Activated naive CD8-positive, alpha-beta T cell (primary cell): ENCODE results near the gene DNAH17.

Source experiments
- H3K27ac Mint-ChIP-seq: one replicate; pipeline ENCODE4 v1.8.0; 2021; ENCODE audit warnings: mixed read lengths
- H3K27me3 Mint-ChIP-seq: one replicate; pipeline ENCODE4 v1.8.0; 2021; ENCODE audit warnings: mixed read lengths
- H3K36me3 Mint-ChIP-seq: one replicate; pipeline ENCODE4 v1.8.0; 2021; ENCODE audit warnings: mixed read lengths
- H3K4me1 Mint-ChIP-seq: one replicate; pipeline ENCODE4 v1.8.0; 2021; ENCODE audit warnings: low read depth, mixed read lengths
- H3K4me3 Mint-ChIP-seq: one replicate; pipeline ENCODE4 v1.8.0; 2021; ENCODE audit warnings: mild to moderate bottlenecking, mixed read lengths
- H3K9me3 Mint-ChIP-seq: one replicate; pipeline ENCODE4 v1.8.0; 2021; ENCODE audit warnings: low read depth, mixed read lengths

DNAH17 gene

DNA sequence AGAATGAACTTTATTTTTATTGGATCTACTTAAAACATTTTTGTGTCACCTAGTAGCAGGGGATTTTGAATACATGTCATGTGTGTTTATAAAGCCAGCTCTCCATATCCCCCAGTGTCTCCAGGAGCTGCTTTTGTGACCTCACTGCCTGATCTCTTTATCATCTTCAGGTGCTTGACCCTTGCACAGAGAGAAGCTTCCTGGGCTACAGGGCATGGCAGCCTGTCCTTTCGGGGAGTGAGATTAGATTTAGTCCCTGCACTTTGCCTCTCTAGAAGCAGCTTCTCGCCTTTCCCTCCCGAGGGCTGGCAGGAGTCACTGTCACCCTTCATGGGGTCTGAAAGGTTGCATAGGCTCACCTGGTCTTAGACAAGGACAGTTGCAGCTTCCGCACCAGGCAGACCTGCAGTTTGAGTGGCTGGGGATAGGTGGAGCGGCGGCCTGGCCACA lies 156.1 kb downstream of the DNAH17 start:
- H3K4me3 Mint-ChIP-seq, result no peak overlapping the region
- H3K9me3 Mint-ChIP-seq, result no peaks in the 10 kb centered on the region
- H3K4me1 Mint-ChIP-seq, result peaks cover 7% of the 10 kb centered on the region
- no peak overlapping the region for H3K27ac Mint-ChIP-seq
- H3K36me3 Mint-ChIP-seq, result peaks cover 3% of the 10 kb centered on the region
- H3K27me3 Mint-ChIP-seq, result no peaks in the 10 kb centered on the region

DNA sequence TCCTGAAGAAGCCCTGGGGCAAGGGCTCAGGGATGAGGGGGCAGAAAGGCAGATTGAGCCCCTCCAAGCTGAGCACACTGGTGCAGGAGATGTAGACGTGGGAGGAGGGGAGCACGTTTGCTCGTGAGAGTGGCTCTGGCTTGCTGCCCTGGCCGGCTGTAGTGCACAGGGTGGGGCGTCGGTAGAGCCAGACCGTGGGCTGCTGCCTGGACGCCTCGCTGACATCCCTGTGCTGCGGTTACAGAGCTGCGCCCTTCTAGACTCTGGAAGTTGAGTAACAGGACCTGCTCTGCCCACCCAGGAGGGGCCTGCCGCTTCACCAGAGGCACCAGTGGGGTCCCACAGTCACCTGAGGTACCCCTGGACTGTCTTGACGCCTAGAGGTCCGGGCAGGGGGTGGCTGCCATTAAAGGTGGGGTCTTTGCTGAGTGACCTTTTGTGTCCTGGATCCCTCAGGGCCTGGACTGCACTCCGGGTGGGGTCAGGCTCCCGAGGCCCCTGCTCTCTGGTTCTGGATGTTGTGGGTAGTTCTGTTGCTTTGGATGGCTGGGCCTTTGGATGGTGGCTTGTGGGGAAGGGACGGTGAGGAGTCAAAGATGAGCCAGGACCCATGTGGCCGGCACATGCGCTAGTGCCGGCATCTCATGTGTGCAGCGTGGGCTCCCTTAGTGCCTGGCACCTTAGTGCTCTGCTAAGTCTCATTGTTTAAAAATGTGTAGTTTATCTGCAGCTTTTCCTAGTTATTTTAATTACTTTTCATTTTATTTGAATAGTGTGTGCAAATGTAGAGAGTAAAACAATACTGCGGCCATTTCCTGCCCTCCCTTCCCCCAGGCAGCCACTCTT lies 157.0 kb downstream of the DNAH17 start:
- Mint-ChIP-seq H3K36me3 (peaks cover 3% of the 10 kb centered on the region), H3K4me3 (no peak overlapping the region), H3K4me1 (peaks cover 15% of the 10 kb centered on the region), H3K27ac (no peak overlapping the region), H3K9me3 (no peaks in the 10 kb centered on the region), H3K27me3 (no peaks in the 10 kb centered on the region)

- no peaks in the 10 kb centered on the region for H3K9me3 Mint-ChIP-seq
- no peak overlapping the region for H3K4me3 Mint-ChIP-seq
- H3K27ac Mint-ChIP-seq, result peak overlapping the region; percentile 41
- H3K27me3 Mint-ChIP-seq, result no peaks in the 10 kb centered on the region
- peaks cover 33% of the 10 kb centered on the region for H3K4me1 Mint-ChIP-seq
- H3K36me3 Mint-ChIP-seq, result peaks cover 3% of the 10 kb centered on the region
Observed at GRCh38 chr17:78418326-78419026, 158.7 kb downstream of the DNAH17 start.

DNA sequence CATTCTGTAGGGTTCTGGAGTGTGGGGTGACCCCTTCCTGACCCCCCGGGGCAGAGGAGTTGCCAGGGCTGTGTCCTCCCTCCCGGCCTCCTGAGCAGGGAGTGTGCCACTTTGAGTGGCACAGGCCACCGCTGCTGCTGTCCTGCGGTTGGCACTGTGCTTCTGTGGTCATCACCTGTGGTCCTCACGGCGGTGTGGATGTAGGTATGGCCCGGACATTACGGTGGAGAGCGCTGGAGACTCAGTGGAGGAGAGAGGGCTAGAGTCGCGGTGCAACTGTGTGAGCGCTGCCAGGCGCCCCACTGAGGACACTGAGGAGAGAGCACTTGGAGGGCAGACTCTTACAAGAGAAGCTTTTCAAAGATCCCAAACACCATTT lies 159.7 kb downstream of the DNAH17 start:
- peaks cover 3% of the 10 kb centered on the region for H3K36me3 Mint-ChIP-seq
- no peak overlapping the region for H3K4me3 Mint-ChIP-seq

GRCh38 chr17:78416791-78417530 lies 160.2 kb downstream of the DNAH17 start:
- Mint-ChIP-seq H3K27ac (peak overlapping the region; percentile 41), H3K27me3 (no peaks in the 10 kb centered on the region), H3K9me3 (no peaks in the 10 kb centered on the region), H3K4me3 (no peak overlapping the region), H3K4me1 (peaks cover 44% of the 10 kb centered on the region), H3K36me3 (peaks cover 3% of the 10 kb centered on the region)

More for the DNA sequence above, 159.7 kb downstream of the DNAH17 start:
- Mint-ChIP-seq H3K9me3 (no peaks in the 10 kb centered on the region), H3K27me3 (no peaks in the 10 kb centered on the region), H3K4me1 (peaks cover 42% of the 10 kb centered on the region), H3K27ac (no peak overlapping the region)

DNA sequence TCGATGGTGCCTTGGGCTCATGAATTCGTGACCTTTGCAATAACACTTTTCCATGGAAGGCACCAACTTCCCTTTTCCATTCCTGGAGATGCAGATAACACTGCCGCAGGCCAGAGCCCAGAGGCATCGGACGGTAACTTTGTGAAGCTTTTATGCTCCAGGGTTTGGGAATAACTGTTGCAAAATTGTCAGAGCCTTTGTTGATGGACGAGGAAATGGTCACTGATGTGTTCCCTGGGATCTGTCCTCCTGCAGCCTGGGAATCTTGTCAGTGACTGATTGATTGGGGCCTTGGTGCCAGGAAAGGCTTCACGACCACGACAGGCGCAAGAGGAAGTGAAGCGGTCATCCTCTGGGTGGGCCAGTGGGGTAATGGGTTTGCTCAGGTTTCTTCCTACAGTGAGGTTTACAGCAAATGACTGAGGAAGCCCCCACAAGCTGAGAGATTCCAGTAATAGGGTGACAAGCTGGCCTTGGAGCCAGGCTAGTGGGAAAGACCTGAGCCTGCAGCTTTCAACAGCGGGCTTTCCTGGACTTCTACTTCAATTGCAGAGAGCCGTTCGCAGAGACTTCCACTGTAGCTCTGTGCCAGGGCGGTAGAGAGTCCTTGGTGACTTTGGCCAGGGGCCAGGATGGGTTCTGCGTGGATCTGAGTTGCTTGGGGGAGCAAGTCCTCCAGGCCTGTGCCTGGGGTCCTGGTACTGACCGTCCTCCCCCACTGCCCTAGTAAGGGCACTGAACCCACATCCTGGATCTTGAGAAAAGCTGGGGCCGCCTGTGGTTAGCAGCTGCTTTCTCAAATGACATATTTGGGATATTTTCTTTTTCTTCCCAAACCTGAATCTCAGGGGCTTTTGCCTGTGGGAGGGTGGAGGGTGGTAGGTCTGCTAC lies 161.1 kb downstream of the DNAH17 start:
- no peaks in the 10 kb centered on the region for H3K27me3 Mint-ChIP-seq
- peaks cover 43% of the 10 kb centered on the region for H3K4me1 Mint-ChIP-seq
- no peaks in the 10 kb centered on the region for H3K9me3 Mint-ChIP-seq
- no peak overlapping the region for H3K4me3 Mint-ChIP-seq
- H3K36me3 Mint-ChIP-seq, result peaks cover 3% of the 10 kb centered on the region
- peak overlapping the region; percentile 92 for H3K27ac Mint-ChIP-seq

- no peaks in the 10 kb centered on the region for H3K36me3 Mint-ChIP-seq
- peak overlapping the region; percentile 53 for H3K4me3 Mint-ChIP-seq
- H3K27me3 Mint-ChIP-seq, result no peaks in the 10 kb centered on the region
Observed at GRCh38 chr17:78414178-78415162, 162.7 kb downstream of the DNAH17 start.

DNA sequence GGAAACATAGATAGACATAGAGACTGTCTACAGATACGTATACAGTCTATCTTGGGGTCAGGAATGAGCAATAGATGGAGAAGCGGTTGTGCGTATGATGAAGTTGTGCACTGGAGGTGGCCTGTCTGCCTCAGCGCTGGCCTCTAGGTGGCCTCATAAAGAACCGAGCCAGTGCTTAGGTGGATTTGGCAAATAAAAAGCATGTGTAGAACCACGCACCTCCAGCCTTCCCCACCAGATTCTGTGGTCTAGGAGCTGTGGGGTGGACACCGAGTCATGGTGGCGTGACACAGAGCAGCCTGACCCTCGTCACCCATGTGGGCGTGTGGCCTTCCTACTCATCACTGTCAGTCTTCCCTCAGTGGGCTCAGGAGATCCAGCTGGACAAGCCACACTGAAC lies 164.8 kb downstream of the DNAH17 start:
- Mint-ChIP-seq H3K27me3 (no peaks in the 10 kb centered on the region), H3K27ac (peak overlapping the region; percentile 92), H3K36me3 (no peaks in the 10 kb centered on the region), H3K4me3 (peak overlapping the region; percentile 27), H3K4me1 (peaks cover 58% of the 10 kb centered on the region), H3K9me3 (no peaks in the 10 kb centered on the region)

More at GRCh38 chr17:78414178-78415162, 162.7 kb downstream of the DNAH17 start:
- H3K27ac Mint-ChIP-seq, result peak overlapping the region; percentile 92
- H3K9me3 Mint-ChIP-seq, result no peaks in the 10 kb centered on the region
- peaks cover 44% of the 10 kb centered on the region for H3K4me1 Mint-ChIP-seq

DNA sequence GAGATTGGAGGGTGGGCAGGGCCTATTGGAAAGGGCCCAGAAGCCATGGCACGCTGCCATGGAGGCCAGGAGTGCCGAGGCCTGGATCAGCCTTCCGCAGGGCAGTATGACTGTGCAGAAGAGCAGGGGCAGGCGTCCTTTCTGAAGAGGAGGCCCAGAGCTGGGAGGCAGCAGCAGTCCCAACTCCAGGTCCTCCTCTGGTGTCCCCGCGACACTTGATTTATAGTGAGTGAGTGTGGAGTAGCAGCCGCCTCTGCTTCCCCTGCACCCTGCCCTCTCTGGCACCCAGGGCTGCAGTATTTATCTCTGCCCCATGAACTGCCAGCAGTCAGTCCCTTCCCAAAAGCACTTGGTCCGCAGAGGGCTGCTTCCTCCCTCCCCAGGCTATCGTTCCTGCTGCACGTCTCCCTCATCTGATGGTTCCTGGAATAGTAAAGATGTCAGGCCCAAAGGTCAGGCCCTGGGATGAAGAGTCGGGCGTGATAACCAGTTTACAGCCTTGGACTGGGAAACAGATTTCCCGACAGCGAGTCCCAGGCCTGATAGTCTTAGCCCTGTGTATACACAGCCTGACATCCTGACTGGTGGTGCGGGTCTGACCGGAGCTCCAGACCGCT lies 165.8 kb downstream of the DNAH17 start:
- H3K4me1 Mint-ChIP-seq, result peaks cover 63% of the 10 kb centered on the region
- no peaks in the 10 kb centered on the region for H3K36me3 Mint-ChIP-seq
- H3K4me3 Mint-ChIP-seq, result no peak overlapping the region
- H3K9me3 Mint-ChIP-seq, result no peaks in the 10 kb centered on the region
- peak overlapping the region; percentile 28 for H3K27ac Mint-ChIP-seq
- H3K27me3 Mint-ChIP-seq, result no peaks in the 10 kb centered on the region

DNA sequence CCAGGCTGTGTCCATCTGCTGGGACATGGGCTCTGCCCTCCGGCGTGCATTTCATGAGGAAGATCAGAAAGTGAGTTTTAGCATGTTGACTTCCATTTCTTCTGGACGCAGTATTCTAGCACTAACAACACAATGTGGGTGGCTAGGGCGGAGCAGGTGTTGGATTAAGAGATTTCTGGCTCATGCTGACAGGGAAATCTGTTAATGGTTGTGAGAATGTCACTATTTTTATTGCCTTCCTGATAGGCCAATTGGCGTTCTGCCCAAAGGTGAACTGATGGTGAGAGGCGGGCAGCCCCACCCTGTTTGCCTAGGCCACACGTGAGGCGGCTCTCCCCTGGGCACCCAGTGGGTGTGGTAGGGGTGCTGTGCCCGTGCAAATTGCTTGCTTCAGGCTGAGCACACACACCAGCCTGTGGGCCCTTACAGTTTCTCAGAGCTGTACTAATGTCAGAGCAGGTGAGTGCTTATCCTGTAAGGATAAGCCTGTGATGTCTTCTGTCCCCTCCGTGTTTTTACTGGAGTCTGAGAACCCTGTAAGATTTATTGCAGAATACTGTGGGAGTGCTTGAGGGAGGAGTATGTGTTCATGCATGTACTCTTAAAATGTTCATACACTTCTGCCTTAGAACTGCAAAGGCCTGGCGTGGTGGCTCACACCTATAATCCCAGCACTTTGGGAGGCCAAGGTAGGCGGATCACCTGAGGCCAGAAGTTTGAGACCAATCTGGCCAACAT lies 167.8 kb downstream of the DNAH17 start:
- peaks cover 51% of the 10 kb centered on the region for H3K4me1 Mint-ChIP-seq
- no peak overlapping the region for H3K4me3 Mint-ChIP-seq

DNA sequence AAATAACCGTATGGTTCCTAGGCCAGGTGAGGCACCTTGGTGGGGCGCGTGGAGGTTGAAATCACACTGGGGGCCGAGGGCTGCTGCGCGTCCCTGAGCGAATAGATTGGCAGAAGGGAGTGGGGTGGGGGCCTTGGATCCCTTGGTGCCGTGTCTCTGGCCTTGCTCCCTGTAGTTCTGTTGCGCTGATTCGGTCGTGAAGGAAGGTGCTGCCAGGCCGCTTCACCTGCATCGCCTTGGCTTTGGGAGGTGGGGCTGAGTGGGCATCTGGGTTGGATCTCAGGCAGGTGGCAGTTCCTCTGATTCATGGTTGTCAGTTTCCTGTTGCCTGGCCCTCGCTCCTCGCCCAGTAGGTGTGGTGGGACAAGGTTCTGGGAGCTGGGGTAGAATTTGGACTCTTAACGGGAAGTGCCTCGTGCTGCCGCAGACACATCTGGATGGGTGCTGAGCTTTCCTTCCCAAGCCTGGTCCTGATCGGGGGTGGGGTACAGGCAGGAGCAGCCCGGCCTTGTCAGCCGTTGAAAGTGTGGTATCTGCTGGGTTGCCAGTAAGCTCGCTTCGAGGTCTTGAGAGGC lies 168.6 kb downstream of the DNAH17 start:
- Mint-ChIP-seq H3K4me1 (peaks cover 43% of the 10 kb centered on the region), H3K27me3 (no peaks in the 10 kb centered on the region), H3K27ac (peak overlapping the region; percentile 72), H3K9me3 (no peaks in the 10 kb centered on the region), H3K4me3 (no peak overlapping the region), H3K36me3 (no peaks in the 10 kb centered on the region)

More for the DNA sequence above, 167.8 kb downstream of the DNAH17 start:
- no peaks in the 10 kb centered on the region for H3K9me3 Mint-ChIP-seq
- H3K36me3 Mint-ChIP-seq, result no peaks in the 10 kb centered on the region
- H3K27ac Mint-ChIP-seq, result peak overlapping the region; percentile 72
- no peaks in the 10 kb centered on the region for H3K27me3 Mint-ChIP-seq

- H3K4me1 Mint-ChIP-seq, result peaks cover 32% of the 10 kb centered on the region
Observed at GRCh38 chr17:78407387-78408000, 169.7 kb downstream of the DNAH17 start.

More at GRCh38 chr17:78407387-78408000, 169.7 kb downstream of the DNAH17 start:
- Mint-ChIP-seq H3K27ac (peak overlapping the region; percentile 25), H3K27me3 (no peaks in the 10 kb centered on the region), H3K36me3 (peaks cover 5% of the 10 kb centered on the region), H3K4me3 (no peak overlapping the region), H3K9me3 (no peaks in the 10 kb centered on the region)
